Stimulated activated CD4-positive, alpha-beta T cell treated with anti-CD3 and anti-CD28 coated beads, Interleukin-4, amount 100 ng/mL, for 4 hours (primary cell): ENCODE data around the gene SNCA.

Source experiments
- DNase-seq, 2 experiments: peaks; one replicate each; pipeline ENCODE4 v3.0.0-alpha.2; 2020

SNCA gene

GRCh38 chr4:89703829-89704590 is 133.0 kb downstream of the SNCA start:
- DNase-seq, result no peak

- DNase-seq, result no peak
Observed at GRCh38 chr4:89700766-89701423, 136.1 kb downstream of the SNCA start.

- no peak for DNase-seq
Observed at GRCh38 chr4:89685690-89686089, 151.3 kb downstream of the SNCA start.

GRCh38 chr4:89685277-89685676 is 151.7 kb downstream of the SNCA start:
- DNase-seq, result no peak

GRCh38 chr4:89684536-89684935 is 152.4 kb downstream of the SNCA start:
- no peak for DNase-seq

- DNase-seq, result no peak
Observed at GRCh38 chr4:89682808-89683207, 154.2 kb downstream of the SNCA start.

- no peak for DNase-seq
Observed at GRCh38 chr4:89681671-89682070, 155.3 kb downstream of the SNCA start.

GRCh38 chr4:89681219-89681618 is 155.7 kb downstream of the SNCA start:
- DNase-seq, result no peak

GRCh38 chr4:89674876-89675459 is 162.0 kb downstream of the SNCA start:
- DNase-seq, result no peak
